ENCODE data around the gene NOTCH3.

NOTCH3 gene

GRCh38 chr19:15123031-15123890, 77.5 kb downstream of the NOTCH3 start:
- no peak for DNase-seq (ENCODE audit: low read depth)

- no peak for DNase-seq (ENCODE audit: low read depth)
Observed at GRCh38 chr19:15122331-15123030, 78.3 kb downstream of the NOTCH3 start.

- DNase-seq (ENCODE audit: low read depth), result no peak
Observed at GRCh38 chr19:15120135-15121026, 80.4 kb downstream of the NOTCH3 start.

GRCh38 chr19:15118789-15119494, 81.9 kb downstream of the NOTCH3 start:
- no peak for DNase-seq (ENCODE audit: low read depth)

- DNase-seq (ENCODE audit: low read depth), result no peak
Observed at GRCh38 chr19:15118248-15118647, 82.5 kb downstream of the NOTCH3 start.

- DNase-seq (ENCODE audit: low read depth), result no peak
Observed at GRCh38 chr19:15116856-15117255, 83.9 kb downstream of the NOTCH3 start.

GRCh38 chr19:15115762-15116615, 84.8 kb downstream of the NOTCH3 start:
- no peak for DNase-seq (ENCODE audit: low read depth)

- no peak for DNase-seq (ENCODE audit: low read depth)
Observed at GRCh38 chr19:15115080-15115479, 85.7 kb downstream of the NOTCH3 start.

GRCh38 chr19:15114153-15114540, 86.6 kb downstream of the NOTCH3 start:
- DNase-seq (ENCODE audit: low read depth), result no peak

GRCh38 chr19:15113245-15114152, 87.3 kb downstream of the NOTCH3 start:
- no peak for DNase-seq (ENCODE audit: low read depth)

GRCh38 chr19:15112385-15112784, 88.4 kb downstream of the NOTCH3 start:
- DNase-seq (ENCODE audit: low read depth), result no peak

GRCh38 chr19:15111758-15112157, 89.0 kb downstream of the NOTCH3 start:
- no peak for DNase-seq (ENCODE audit: low read depth)

GRCh38 chr19:15110418-15110815, 90.4 kb downstream of the NOTCH3 start:
- DNase-seq (ENCODE audit: low read depth), result no peak

GRCh38 chr19:15109768-15110417, 90.9 kb downstream of the NOTCH3 start:
- DNase-seq (ENCODE audit: low read depth), result no peak
